ENCODE results near the gene KCNJ15. TPM values are rescaled to one million over a fixed set of nuclear protein-coding genes. Genes with fewer than 3 reads are reported as not detected.

Gene KCNJ15
- total RNA-seq, 1 donor from 2014 or later, result 2.2 TPM

DNA sequence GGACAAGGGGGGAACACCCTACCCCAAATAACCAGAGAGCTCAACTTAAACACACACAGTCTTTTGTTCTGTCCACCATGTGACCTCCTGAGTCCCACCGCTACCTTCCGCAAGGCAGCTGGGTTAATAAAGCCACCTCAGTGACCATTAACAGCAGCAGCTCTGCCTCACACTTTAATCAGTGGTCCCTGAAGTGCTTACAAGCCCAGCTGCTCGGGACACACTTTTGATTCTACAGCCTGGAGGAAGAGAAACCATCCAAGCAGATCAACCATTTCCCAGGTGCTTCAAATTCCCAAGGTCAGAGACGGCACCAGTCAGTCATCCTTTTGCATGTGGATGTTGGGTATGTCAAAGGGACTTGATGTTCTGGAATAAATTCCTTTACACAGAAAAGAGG, 70.1 kb downstream of the KCNJ15 start:
- TF ChIP-seq, protein P1, sequence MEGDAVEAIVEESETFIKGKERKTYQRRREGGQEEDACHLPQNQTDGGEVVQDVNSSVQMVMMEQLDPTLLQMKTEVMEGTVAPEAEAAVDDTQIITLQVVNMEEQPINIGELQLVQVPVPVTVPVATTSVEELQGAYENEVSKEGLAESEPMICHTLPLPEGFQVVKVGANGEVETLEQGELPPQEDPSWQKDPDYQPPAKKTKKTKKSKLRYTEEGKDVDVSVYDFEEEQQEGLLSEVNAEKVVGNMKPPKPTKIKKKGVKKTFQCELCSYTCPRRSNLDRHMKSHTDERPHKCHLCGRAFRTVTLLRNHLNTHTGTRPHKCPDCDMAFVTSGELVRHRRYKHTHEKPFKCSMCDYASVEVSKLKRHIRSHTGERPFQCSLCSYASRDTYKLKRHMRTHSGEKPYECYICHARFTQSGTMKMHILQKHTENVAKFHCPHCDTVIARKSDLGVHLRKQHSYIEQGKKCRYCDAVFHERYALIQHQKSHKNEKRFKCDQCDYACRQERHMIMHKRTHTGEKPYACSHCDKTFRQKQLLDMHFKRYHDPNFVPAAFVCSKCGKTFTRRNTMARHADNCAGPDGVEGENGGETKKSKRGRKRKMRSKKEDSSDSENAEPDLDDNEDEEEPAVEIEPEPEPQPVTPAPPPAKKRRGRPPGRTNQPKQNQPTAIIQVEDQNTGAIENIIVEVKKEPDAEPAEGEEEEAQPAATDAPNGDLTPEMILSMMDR (IDR thresholded peaks at IDR 0.05; ENCODE audit: unreplicated experiment), result no peak
- peaks cover 4% of the 10 kb centered on the region for H3K27me3 Mint-ChIP-seq

DNA sequence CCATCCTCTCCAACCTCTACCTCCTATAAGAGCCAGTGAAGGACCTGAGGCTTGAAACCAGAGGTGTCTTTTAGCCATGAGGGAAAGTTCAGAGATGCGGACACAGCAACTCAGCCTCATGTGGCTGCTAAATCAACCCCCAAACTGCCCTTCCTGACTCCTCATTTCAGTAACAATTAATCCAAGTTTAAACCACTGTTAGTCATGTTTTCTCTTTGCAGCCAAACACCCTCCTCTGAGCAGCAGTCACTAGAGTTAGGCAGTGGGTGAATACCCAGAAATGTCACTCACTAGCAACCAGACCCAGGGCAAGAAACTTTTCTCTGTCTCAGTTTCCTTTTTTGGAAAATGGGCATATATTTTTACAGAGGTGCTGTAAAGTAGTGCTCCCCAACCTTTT, 71.2 kb downstream of the KCNJ15 start:
- Mint-ChIP-seq H3K9me3 (ENCODE audit: low read depth) (no peaks in the 10 kb centered on the region), H3K27ac (no peak overlapping the region), H3K4me3 (ENCODE audit: low read depth) (no peak overlapping the region), H3K36me3 (ENCODE audit: insufficient read depth) (no peaks in the 10 kb centered on the region), H3K27me3 (peaks cover 7% of the 10 kb centered on the region), H3K4me1 (ENCODE audit: low read depth) (peaks cover 2% of the 10 kb centered on the region)
- TF ChIP-seq, protein P1 (IDR thresholded peaks at IDR 0.05; ENCODE audit: unreplicated experiment), result no peak
- DNase-seq (ENCODE audit: low spot score, unreplicated experiment), result no peak

More for the DNA sequence above, 70.1 kb downstream of the KCNJ15 start:
- Mint-ChIP-seq H3K4me3 (ENCODE audit: low read depth) (no peak overlapping the region), H3K4me1 (ENCODE audit: low read depth) (peaks cover 2% of the 10 kb centered on the region), H3K36me3 (ENCODE audit: insufficient read depth) (no peaks in the 10 kb centered on the region), H3K27ac (no peak overlapping the region), H3K9me3 (ENCODE audit: low read depth) (no peaks in the 10 kb centered on the region)
- DNase-seq (ENCODE audit: low spot score, unreplicated experiment), result no peak

DNA sequence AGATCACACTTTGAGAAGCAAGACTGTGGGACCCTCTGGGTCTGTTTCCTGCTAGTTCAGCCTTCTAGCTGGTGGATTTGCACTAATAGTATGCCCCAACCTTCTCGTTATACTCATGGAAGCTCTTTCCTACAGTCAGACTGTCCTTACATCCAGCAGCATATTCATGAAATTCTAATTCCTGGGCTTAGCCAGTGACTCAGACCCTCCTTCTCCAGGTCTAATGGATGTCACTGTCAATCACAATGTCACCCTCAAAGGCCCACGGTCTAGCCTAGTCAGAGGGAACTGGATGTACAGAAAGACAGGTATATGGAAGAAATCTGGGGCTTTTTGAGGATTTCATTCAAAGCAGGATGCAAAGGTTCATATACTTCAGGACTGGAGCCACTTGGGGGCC, 72.4 kb downstream of the KCNJ15 start:
- peaks cover 2% of the 10 kb centered on the region for H3K4me1 Mint-ChIP-seq (ENCODE audit: low read depth)

DNA sequence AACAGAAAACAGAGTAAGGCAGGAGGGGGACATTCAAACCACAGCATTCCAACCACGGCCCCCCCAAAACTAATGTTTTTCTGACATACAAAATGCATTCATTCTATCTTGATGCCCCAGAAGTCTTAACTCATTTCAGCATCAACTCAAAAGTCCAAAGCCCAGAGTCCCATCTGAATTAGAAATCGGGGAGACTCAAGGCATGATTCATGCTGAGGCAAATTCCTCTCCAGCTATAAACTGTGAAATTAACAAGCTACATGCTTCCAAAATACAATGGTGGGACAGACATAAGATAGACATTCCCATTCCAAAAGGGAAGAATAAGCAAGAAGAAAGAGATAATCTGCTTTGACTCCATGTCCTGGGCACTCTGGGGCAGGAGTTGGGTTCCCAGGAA, 73.9 kb downstream of the KCNJ15 start:
- Mint-ChIP-seq H3K4me3 (ENCODE audit: low read depth) (no peak overlapping the region), H3K27ac (no peak overlapping the region), H3K27me3 (peaks cover 7% of the 10 kb centered on the region), H3K36me3 (ENCODE audit: insufficient read depth) (no peaks in the 10 kb centered on the region), H3K4me1 (ENCODE audit: low read depth) (peaks cover 2% of the 10 kb centered on the region), H3K9me3 (ENCODE audit: low read depth) (no peaks in the 10 kb centered on the region)
- no peak for DNase-seq (ENCODE audit: low spot score, unreplicated experiment)
- TF ChIP-seq, protein P1 (IDR thresholded peaks at IDR 0.05; ENCODE audit: unreplicated experiment), result no peak

More for the DNA sequence above, 72.4 kb downstream of the KCNJ15 start:
- H3K4me3 Mint-ChIP-seq (ENCODE audit: low read depth), result no peak overlapping the region
- no peak overlapping the region for H3K27ac Mint-ChIP-seq
- no peaks in the 10 kb centered on the region for H3K36me3 Mint-ChIP-seq (ENCODE audit: insufficient read depth)
- H3K9me3 Mint-ChIP-seq (ENCODE audit: low read depth), result no peaks in the 10 kb centered on the region
- TF ChIP-seq, protein P1 (IDR thresholded peaks at IDR 0.05; ENCODE audit: unreplicated experiment), result no peak
- no peak for DNase-seq (ENCODE audit: low spot score, unreplicated experiment)
- peaks cover 7% of the 10 kb centered on the region for H3K27me3 Mint-ChIP-seq

DNA sequence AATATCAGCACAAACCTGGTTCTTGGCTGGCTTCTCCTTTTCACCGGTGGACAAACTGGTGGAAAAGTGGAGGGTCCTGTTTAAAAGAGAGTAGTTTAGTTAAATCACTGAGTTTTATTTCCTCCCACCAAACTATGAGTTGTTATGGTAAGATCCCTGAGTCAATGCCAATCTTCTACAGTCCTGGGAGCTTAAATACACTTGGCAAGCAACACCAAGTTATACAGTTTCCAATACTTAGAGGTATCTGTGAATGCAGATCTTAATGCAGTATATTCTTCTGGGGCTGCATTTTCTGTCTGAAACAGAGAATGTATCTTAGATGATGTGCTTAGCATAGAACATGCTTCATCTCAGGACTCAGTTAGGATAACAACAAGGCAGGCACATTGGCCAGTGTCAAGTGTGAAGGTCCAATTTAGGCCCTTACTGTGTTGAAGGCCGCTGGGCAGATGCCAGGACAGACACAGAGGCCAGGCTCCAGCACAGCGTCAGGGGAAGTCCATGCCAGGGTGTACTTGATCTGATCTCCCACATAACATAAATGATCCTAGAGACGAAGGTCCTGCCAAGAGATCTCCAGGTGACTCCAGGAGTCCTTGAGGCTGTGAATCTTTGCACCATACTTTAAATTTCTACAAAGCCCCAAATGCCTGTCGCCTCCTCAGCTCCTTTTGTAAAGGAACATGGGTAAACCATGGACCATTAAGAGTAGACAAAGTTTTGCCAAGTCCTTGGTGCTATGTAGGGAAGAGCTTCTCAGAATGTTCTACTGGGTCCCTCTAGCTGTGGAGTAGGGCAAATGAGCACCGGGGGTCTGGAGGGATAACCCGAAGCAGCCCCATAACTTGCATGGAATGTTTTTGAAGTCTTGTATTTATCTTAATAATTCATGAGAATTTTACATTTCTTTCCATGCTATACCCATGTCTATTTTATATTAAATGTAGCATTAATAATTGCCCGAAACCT, 76.8 kb downstream of the KCNJ15 start:
- H3K36me3 Mint-ChIP-seq (ENCODE audit: insufficient read depth), result no peaks in the 10 kb centered on the region
- no peak overlapping the region for H3K27ac Mint-ChIP-seq
- peaks cover 10% of the 10 kb centered on the region for H3K27me3 Mint-ChIP-seq
- no peak overlapping the region for H3K4me3 Mint-ChIP-seq (ENCODE audit: low read depth)
- TF ChIP-seq, protein P1 (IDR thresholded peaks at IDR 0.05; ENCODE audit: unreplicated experiment), result peak; percentile 28
- H3K9me3 Mint-ChIP-seq (ENCODE audit: low read depth), result no peaks in the 10 kb centered on the region
- DNase-seq (ENCODE audit: low spot score, unreplicated experiment), result no peak
- H3K4me1 Mint-ChIP-seq (ENCODE audit: low read depth), result no peaks in the 10 kb centered on the region
